Effector memory CD4-positive, alpha-beta T cell (primary cell): ENCODE measurements around the gene SOX18.

Experiments
- DNase-seq, 3 donors: peaks; one replicate each; pipeline ENCODE4 v3.0.0-alpha.2; 2020
- H3K27ac ChIP-seq: 2 replicates; pipeline ENCODE4 v1.7.0; 2013; ENCODE audit warnings: mild to moderate bottlenecking, low read length, moderate library complexity; ENCODE audit not compliant: insufficient read depth, poor library complexity, severe bottlenecking
- H3K27me3 ChIP-seq: replicated peaks from 2 replicates; pipeline ENCODE4 v1.7.0; 2013; ENCODE audit warnings: mild to moderate bottlenecking, low read length; ENCODE audit not compliant: insufficient read depth, control insufficient read depth, poor library complexity, severe bottlenecking
- H3K36me3 ChIP-seq: 2 replicates; pipeline ENCODE4 v1.7.0; 2013; ENCODE audit warnings: mild to moderate bottlenecking, low read length, moderate library complexity; ENCODE audit not compliant: control insufficient read depth, insufficient read depth
- H3K4me1 ChIP-seq: 2 replicates; pipeline ENCODE4 v1.7.0; 2013; ENCODE audit warnings: low read length, mild to moderate bottlenecking; ENCODE audit not compliant: control insufficient read depth, insufficient read depth, poor library complexity, severe bottlenecking
- H3K4me3 ChIP-seq: 2 replicates; pipeline ENCODE4 v1.7.0; 2013; ENCODE audit warnings: low read length, low read depth, mild to moderate bottlenecking; ENCODE audit not compliant: insufficient read depth, poor library complexity, severe bottlenecking
- H3K9me3 ChIP-seq: 2 replicates; pipeline ENCODE4 v1.7.0; 2013; ENCODE audit warnings: mild to moderate bottlenecking, low read length, moderate library complexity; ENCODE audit not compliant: control insufficient read depth

The SOX18 gene

DNA sequence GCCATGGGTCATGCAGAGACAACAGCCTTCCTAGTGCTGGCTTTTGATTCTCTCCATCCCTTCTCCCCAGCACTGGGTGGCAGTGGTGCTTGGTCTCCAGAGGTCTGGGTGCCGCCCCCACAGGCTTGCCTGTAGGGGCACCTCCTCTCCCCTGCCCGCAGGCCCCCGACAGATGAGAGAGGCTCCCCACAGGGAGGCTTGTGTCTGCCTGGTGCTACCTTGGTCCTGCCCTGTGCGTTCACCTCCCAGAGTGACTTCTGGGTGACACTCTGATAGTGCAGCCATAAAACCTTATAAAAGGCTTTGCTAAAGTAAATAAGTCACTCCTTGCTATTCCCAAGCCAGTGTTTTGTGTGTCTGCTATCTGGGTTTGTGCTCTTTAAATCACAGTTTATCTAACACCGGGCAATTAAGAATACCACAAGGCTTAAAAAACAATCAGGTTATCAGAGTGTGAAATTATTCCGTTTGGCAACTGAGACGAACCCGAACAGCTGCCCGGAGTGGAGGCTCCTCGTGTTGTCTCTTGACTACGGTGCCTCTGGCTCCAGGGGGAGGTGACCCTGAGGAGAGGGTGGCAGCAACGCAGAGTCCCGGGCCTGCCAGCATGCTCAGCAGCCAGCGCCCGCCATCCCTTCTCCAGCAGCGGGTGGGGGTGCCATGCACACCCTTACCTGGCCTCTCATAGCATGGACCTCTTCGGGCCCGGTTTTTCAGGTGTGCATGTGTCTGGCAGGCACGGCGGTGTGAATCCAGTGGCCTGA is 18.9 kb downstream of the SOX18 start:
- DNase-seq: no peak
- peaks cover 17% of the 10 kb centered on the region for H3K4me1 ChIP-seq
- no peak overlapping the region for H3K27ac ChIP-seq
- no peaks in the 10 kb centered on the region for H3K9me3 ChIP-seq
- no peak overlapping the region for H3K4me3 ChIP-seq
- H3K27me3 ChIP-seq: no peaks in the 10 kb centered on the region
- peaks cover 74% of the 10 kb centered on the region for H3K36me3 ChIP-seq

DNA sequence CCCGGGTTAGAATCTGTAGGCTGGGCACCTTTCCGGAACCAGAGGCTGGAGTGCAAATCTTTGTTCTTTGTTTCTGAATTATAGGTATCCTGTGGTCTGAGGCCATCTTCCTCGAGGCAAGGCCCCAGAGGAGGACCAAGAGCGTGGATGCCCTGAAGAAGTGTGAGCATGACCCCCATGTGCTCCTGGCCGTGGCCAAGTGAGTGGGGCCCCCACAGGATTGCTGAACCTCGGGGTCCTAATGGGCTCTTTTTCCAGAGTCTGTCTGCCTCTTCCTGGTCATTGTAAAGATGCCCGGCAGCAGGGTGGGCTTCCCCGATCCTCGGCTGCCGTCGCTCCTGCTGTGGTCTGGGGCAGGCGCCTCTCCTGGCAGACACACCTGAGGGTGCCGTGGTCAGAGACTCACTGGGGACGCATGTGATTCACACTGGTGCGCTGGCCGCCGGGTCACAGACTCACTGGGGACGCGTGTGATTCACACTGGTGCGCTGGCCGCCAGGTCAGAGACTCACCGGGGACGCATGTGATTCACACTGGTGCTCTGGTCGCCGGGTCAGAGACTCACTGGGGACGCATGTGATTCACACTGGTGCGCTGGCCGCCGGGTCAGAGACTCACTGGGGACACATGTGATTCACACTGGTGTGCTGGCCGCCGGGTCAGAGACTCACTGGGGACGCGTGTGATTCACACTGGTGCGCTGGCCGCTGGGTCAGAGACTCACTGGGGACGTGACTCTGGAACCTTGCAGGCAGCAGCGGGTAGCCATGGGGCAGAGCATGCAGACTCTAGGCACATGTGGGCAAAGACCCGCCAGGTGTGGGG is 19.9 kb downstream of the SOX18 start:
- Histone ChIP-seq H3K27me3 (no peaks in the 10 kb centered on the region), H3K27ac (no peak overlapping the region), H3K4me1 (peaks cover 7% of the 10 kb centered on the region), H3K36me3 (peaks cover 85% of the 10 kb centered on the region), H3K4me3 (no peak overlapping the region), H3K9me3 (no peaks in the 10 kb centered on the region)
- DNase-seq: no peak

DNA sequence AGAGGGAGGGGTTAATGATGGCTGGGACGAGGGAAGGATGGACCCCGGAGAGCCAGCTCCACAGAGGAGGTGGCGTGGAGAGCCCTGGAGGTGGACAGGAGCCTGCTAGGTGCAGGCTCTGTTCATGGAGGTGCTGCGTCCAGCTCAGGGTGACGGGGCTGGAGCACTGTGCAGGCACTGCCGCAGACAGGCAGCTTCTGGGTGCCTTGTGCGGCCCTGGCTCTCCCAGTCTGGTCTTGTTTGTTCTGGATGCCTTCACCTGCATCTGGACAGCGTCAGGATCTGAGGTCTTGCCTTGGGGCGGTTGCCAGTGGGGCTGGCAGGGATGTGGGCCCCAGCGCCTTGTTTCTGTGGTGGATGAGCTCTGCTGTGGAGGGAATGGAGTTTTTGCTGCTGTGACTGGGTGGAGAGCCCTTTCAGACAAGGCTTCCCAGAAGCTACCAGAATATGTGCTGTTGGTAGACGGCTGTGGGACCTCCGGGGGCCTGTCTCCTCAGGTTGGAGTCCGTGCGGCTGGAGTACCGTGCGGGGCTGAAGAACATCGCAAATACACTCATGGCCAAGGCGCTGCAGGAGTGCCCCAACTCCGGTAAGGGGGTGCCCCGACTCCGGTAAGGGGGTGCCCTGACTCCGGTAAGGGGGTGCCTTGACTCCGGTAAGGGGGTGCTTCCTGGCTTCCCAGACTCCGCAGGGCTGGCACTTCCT is 21.3 kb downstream of the SOX18 start:
- no peak overlapping the region for H3K4me3 ChIP-seq
- H3K27me3 ChIP-seq: no peaks in the 10 kb centered on the region
- H3K36me3 ChIP-seq: peaks cover 94% of the 10 kb centered on the region
- DNase-seq: no peak
- no peaks in the 10 kb centered on the region for H3K4me1 ChIP-seq
- H3K9me3 ChIP-seq: no peaks in the 10 kb centered on the region
- no peak overlapping the region for H3K27ac ChIP-seq

DNA sequence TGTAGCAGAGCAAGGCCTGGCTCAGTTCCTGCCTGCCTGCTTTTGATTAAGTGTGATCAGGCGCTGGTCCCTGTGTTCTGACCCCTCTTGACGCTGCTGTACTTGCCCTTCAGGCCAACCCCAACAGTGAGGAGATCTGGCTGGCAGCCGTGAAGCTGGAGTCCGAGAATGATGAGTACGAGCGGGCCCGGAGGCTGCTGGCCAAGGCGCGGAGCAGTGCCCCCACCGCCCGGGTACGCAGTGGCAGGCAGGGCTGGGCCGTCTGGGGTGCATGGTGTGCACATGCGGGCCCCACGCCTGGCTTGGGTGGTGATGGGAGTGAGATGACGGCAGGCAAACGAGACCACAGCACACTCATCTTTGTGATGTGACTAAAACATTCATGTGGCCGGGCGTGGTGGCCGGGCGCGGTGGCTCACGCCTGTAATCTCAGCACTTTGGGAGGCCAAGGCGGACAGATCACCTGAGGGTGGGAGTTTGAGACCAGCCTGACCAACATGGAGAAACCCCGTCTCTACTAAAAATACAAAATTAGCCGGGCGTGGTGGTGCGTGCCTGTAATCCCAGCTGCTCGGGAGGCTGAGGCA is 23.5 kb downstream of the SOX18 start:
- H3K4me3 ChIP-seq: no peak overlapping the region
- no peak overlapping the region for H3K27ac ChIP-seq
- no peak for DNase-seq
- no peaks in the 10 kb centered on the region for H3K4me1 ChIP-seq
- H3K27me3 ChIP-seq: no peaks in the 10 kb centered on the region
- no peaks in the 10 kb centered on the region for H3K9me3 ChIP-seq
- peaks cover 99% of the 10 kb centered on the region for H3K36me3 ChIP-seq

DNA sequence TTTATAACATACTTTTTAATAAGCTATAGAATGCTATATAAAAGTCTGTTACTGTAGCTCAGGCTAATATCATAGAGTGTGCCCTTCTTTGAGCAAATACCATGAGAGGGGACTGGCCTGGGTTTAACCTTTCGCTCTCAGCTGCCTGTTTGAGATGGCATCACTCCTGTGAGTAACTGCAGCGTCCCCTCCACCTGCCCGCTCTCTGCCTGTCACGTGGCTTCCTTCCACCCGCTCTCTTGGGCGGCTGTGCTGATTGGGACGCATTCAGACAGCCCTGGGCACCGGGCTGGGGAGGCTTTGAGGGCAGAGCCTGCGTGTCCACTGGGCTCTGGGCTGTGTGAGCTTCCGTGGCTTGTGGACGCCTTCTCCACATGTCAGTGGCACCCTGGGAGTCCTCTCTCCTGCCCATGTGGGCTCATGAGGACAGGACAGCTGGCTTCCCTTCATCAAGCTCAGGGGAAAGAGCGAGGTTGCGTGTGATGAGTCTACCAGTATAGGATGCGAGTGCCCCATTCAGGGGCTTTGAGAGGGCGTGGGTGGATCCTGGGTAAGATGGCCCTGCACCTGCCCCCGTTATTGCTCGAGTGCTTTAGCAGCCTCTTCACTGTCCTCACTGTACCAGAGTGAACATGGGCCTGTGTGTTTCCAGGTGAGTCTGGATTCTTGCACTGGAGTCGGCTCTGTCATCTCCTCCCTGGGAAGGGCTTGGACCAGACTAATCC is 24.2 kb downstream of the SOX18 start:
- Histone ChIP-seq H3K27me3 (no peaks in the 10 kb centered on the region), H3K4me3 (no peak overlapping the region), H3K9me3 (no peaks in the 10 kb centered on the region), H3K27ac (no peak overlapping the region), H3K4me1 (no peaks in the 10 kb centered on the region), H3K36me3 (peaks cover 94% of the 10 kb centered on the region)
- DNase-seq: no peak

DNA sequence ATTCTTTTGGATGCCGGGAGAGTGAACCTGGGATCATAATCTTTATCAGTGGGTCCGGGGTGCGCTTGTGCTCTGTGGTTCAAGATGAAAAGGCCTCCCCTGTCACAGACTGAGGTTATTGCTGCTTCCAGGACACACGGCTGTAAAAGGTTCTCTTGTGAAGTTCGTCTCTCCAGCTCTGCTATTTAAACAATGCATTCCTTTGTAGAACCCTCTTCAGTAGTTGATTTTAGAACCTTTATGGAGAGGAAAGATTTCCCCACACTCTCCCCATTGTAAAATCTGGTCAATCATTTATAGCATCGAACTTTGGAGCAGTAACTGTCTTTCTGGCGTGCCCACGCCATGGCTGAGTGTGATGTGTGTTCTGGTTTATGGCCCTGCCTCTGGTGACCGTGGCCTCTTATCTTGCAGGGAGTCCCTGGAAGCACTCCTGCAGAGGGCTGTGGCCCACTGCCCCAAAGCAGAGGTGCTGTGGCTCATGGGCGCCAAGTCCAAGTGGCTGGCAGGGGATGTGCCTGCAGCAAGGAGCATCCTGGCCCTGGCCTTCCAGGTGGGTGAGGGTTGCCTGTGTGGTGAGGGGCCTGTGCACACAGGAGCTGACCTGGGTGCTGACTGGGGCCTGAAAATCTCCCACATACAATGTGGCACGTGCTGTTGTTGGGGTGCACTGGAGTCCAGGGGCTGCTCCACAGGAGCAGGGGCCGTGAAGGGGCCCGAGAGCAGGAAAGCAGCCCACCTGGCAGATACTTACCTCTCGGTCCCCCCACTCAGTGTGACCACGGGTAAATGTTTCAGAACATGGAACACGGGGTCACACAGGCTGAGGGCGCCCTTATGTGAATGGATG is 25.1 kb downstream of the SOX18 start:
- no peaks in the 10 kb centered on the region for H3K4me1 ChIP-seq
- no peaks in the 10 kb centered on the region for H3K9me3 ChIP-seq
- H3K36me3 ChIP-seq: peaks cover 93% of the 10 kb centered on the region
- no peak for DNase-seq
- H3K4me3 ChIP-seq: no peak overlapping the region
- no peak overlapping the region for H3K27ac ChIP-seq
- no peaks in the 10 kb centered on the region for H3K27me3 ChIP-seq

DNA sequence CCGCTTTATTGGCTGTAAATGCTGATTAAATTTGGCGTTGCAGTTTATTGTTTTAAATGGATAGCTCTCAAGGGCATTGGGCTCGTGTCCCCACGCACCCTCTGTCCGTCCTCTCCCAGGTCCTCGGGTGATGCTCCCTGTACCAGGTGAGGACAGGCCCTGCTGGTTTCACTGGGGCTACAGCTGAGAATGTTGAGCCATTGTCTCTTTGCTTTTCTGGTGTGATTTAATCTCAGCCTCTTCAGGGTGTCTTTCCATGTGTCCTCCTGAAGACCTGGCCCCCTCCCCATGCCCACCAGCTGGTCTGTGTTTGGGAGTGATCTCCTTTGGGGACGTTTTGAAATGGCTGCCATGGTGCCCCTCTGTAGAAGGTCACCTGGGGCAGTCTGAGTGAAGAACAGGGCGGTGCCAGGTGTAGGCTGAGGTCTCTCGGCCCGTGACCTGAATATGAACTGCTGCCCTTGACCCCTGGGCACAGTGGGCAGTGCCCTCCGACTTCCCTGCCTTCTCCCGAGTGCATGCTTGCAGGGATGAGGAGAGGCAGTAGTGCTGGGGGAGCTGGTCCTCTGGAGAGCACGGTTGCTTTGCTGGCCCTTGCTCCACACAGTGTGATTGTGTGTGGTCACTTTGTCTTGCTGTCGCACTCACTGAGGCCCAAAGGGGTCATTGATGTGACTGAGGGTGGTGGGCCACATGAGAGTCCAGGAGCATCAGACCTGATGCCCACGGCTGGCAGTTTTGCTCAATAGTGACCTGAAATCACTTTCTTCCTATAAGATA is 25.9 kb downstream of the SOX18 start:
- Histone ChIP-seq H3K27me3 (no peaks in the 10 kb centered on the region), H3K9me3 (no peaks in the 10 kb centered on the region), H3K27ac (no peak overlapping the region), H3K4me3 (no peak overlapping the region), H3K4me1 (no peaks in the 10 kb centered on the region), H3K36me3 (peaks cover 93% of the 10 kb centered on the region)
- DNase-seq: no peak

DNA sequence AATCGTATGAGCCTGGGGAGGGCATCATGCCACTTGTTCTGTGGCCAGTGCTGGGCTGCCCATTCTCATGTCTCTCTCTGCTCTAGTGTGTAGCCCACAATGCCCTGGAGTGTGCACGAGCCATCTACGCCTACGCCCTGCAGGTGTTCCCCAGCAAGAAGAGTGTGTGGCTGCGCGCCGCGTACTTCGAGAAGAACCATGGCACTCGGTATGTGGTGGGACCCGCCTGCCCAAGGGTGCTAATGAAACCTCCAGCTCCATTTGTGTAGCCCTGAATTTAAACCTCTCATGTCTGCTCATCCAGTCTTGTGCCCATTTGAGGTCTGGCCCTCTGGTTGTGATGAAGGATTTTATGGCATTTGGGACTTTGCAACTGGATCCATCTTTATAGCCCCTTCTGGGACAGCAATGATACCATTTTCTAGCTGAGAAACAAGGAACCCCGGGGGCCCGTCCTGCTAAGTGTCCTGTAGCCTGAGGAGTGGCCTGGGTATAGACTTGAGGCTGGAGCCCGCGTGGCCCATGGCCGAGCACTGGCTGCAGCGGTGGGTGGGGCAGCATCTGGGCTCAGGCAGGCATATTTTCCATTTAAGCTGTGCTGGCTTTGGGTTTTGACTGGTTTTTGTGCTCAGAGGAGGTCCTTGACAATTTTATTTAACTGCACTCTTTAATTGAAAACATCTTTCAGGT is 26.6 kb downstream of the SOX18 start:
- H3K27ac ChIP-seq: no peak overlapping the region
- H3K4me3 ChIP-seq: no peak overlapping the region
- no peak for DNase-seq
- no peaks in the 10 kb centered on the region for H3K4me1 ChIP-seq
- no peaks in the 10 kb centered on the region for H3K27me3 ChIP-seq
- H3K36me3 ChIP-seq: peaks cover 93% of the 10 kb centered on the region
- H3K9me3 ChIP-seq: no peaks in the 10 kb centered on the region
